Keratinocyte (primary cell): ENCODE data around the gene TSTD2. TPM values are rescaled to one million over a fixed set of nuclear protein-coding genes. Genes with fewer than 3 reads are reported as not detected.

ENCODE experiments used
- DNase-seq: peaks from one replicate; pipeline ENCODE4 v3.0.0-alpha.2; 2011; ENCODE audit warnings: low read depth, missing footprints, low spot score
- FAIRE-seq: peaks from 2 replicates; lab custom pipeline; 2011; peaks lifted over from hg19 to GRCh38; lab: Jason Lieb, UNC
- H2AFZ ChIP-seq: 2 replicates; pipeline ENCODE4 v1.6.0; 2012; ENCODE audit warnings: low read length, control low read depth, inconsistent platforms; ENCODE audit not compliant: control insufficient read depth
- H3K27ac ChIP-seq: 2 replicates; pipeline ENCODE4 v1.5.1; 2011; ENCODE audit warnings: low read length; ENCODE audit not compliant: control insufficient read depth, insufficient read depth
- H3K27me3 ChIP-seq: 3 replicates; pipeline ENCODE4 v1.6.0; 2011; ENCODE audit warnings: low read length; ENCODE audit not compliant: control insufficient read depth, insufficient read depth; ENCODE audit errors: extremely low read depth
- H3K36me3 ChIP-seq, 2 experiments: 2 replicates in 1 of 2; 3 replicates in 1 of 2; pipeline ENCODE4 v1.5.1; 2011; ENCODE audit warnings: low read length in 2 of 2, mild to moderate bottlenecking in 1 of 2; ENCODE audit not compliant: control insufficient read depth in 2 of 2, insufficient read depth in 2 of 2; ENCODE audit errors: extremely low read depth in 1 of 2
- H3K4me1 ChIP-seq: 3 replicates; pipeline ENCODE4 v1.5.1; 2011; ENCODE audit warnings: low read length; ENCODE audit not compliant: control insufficient read depth, insufficient read depth; ENCODE audit errors: extremely low read depth
- H3K4me2 ChIP-seq: 3 replicates; pipeline ENCODE4 v1.6.0; 2011; ENCODE audit warnings: low read depth, low read length; ENCODE audit not compliant: control insufficient read depth, insufficient read depth; ENCODE audit errors: extremely low read depth
- H3K4me3 ChIP-seq, 3 experiments: fragments of 200-600 bp in 1 of 3; sonication (generic) in 1 of 3; 2 replicates in 2 of 3; 3 replicates in 1 of 3; pipeline ENCODE4 v1.5.1; 2011 to 2016; ENCODE audit warnings: low read length in 3 of 3, mild to moderate bottlenecking in 3 of 3, control low read depth in 2 of 3, inconsistent platforms in 1 of 3, low read depth in 1 of 3, mixed read lengths in 1 of 3, mixed run types in 1 of 3, moderate library complexity in 1 of 3; ENCODE audit not compliant: control insufficient read depth in 2 of 3, insufficient read depth in 2 of 3; ENCODE audit errors: extremely low read depth in 1 of 3
- H3K79me2 ChIP-seq: 2 replicates; pipeline ENCODE4 v1.6.0; 2012; ENCODE audit warnings: low read length; ENCODE audit not compliant: control insufficient read depth, insufficient read depth
- H3K9ac ChIP-seq: 3 replicates; pipeline ENCODE4 v1.6.0; 2011; ENCODE audit warnings: low read length; ENCODE audit not compliant: control insufficient read depth, insufficient read depth; ENCODE audit errors: extremely low read depth
- H3K9me1 ChIP-seq: 3 replicates; pipeline ENCODE4 v1.6.0; 2011; ENCODE audit warnings: low read length; ENCODE audit not compliant: control insufficient read depth, insufficient read depth; ENCODE audit errors: extremely low read depth
- H3K9me3 ChIP-seq: 2 replicates; pipeline ENCODE4 v1.5.1; 2012; ENCODE audit warnings: low read depth, low read length; ENCODE audit not compliant: control insufficient read depth
- H4K20me1 ChIP-seq: 3 replicates; pipeline ENCODE4 v1.6.0; 2011; ENCODE audit warnings: low read length; ENCODE audit not compliant: control insufficient read depth, insufficient read depth; ENCODE audit errors: extremely low read depth
- CTCF ChIP-seq, 3 experiments: IDR thresholded peaks in 1 of 3; conservative IDR thresholded peaks in 1 of 3; optimal IDR thresholded peaks in 1 of 3; 2 replicates in 2 of 3; 3 replicates in 1 of 3; pipeline versions ENCODE3 to v1.5.1; 2011; ENCODE audit warnings: low read length in 3 of 3, mild to moderate bottlenecking in 3 of 3, moderate library complexity in 2 of 3, control low read depth in 1 of 3, inconsistent platforms in 1 of 3; ENCODE audit not compliant: insufficient read depth in 2 of 3; ENCODE audit errors: extremely low read depth in 1 of 3
- EZH2 ChIP-seq: IDR thresholded peaks from one replicate; pipeline ENCODE4 v1.6.1; 2012; ENCODE audit warnings: inconsistent platforms, mild to moderate bottlenecking, low read length, moderate library complexity
- dilution Hi-C: fragments of 300-500 bp; cut with MboI; formaldehyde crosslinking; loops from one replicate; pipeline ENCODE4 v1.7.0; 2020; ENCODE audit warnings: low sequenced_read_pairs; ENCODE audit not compliant: extremely low pct_ligation_motif_present
- polyA plus RNA-seq, 5 experiments: library from polyadenylated mRNA; depleted of rRNA in 3 of 5; stranded (reverse) in 3 of 5; stranded (forward) in 1 of 5; unstranded in 1 of 5; fragments of >200 nt; gene quantifications; 1 replicate in 1 of 5; 2 replicates in 3 of 5; 3 replicates in 1 of 5; pipeline versions ENCODE4 v1.2.1 to v1.2.3, GENCODE V29; 2011 to 2012; ENCODE audit warnings: missing spikeins in 2 of 5, low read depth in 1 of 5, low replicate concordance in 1 of 5

The TSTD2 gene
- polyA plus RNA-seq, 1 donor (not counting 4 experiments of a cell fraction or from before 2014, with no cell fraction given), result 17.2 TPM

GRCh38 chr9:97675655-97676054, 42.5 kb upstream of the TSTD2 start:
- H3K79me2 ChIP-seq, result no peaks in the 10 kb centered on the region
- no peak overlapping the region for H2AFZ ChIP-seq
- H3K27ac ChIP-seq, result no peak overlapping the region
- peaks cover 19 to 38% of the 10 kb centered on the region in 2 experiments for H3K36me3 ChIP-seq
- no peak overlapping the region for H3K4me2 ChIP-seq
- TF ChIP-seq EZH2, result no peak
- TF ChIP-seq CTCF (optimal IDR thresholded peaks at IDR 0.05 in 1 of 3, IDR thresholded peaks at IDR 0.05 in 1 of 3, conservative IDR thresholded peaks at IDR 0.05 in 1 of 3; ENCODE audit: extremely low read depth in 1 of 3, insufficient read depth in 2 of 3, low read length in 3 of 3), result no peak
- H3K27me3 ChIP-seq, result no peaks in the 10 kb centered on the region
- H3K9ac ChIP-seq, result no peak overlapping the region
- dilution Hi-C loops, result no loop called here
- H3K9me1 ChIP-seq, result no peaks in the 10 kb centered on the region
- FAIRE-seq, result no peak
- H3K9me3 ChIP-seq, result no peaks in the 10 kb centered on the region
- peaks cover 2% of the 10 kb centered on the region for H4K20me1 ChIP-seq
- H3K4me1 ChIP-seq, result no peaks in the 10 kb centered on the region
- DNase-seq, result no peak
- H3K4me3 ChIP-seq, result no peak overlapping the region

- Histone ChIP-seq H2AFZ (no peak overlapping the region), H3K9me1 (no peaks in the 10 kb centered on the region), H3K4me1 (no peaks in the 10 kb centered on the region), H3K4me2 (no peak overlapping the region), H3K9me3 (no peaks in the 10 kb centered on the region), H3K4me3 (no peak overlapping the region), H3K36me3 (peaks cover 21 to 41% of the 10 kb centered on the region in 2 experiments), H3K27ac (no peak overlapping the region), H3K27me3 (no peaks in the 10 kb centered on the region), H3K79me2 (no peaks in the 10 kb centered on the region), H3K9ac (no peak overlapping the region), H4K20me1 (peaks cover 2% of the 10 kb centered on the region)
- dilution Hi-C loops, result no loop called here
- FAIRE-seq (no peak), DNase-seq (no peak)
- TF ChIP-seq CTCF (optimal IDR thresholded peaks at IDR 0.05 in 1 of 3, IDR thresholded peaks at IDR 0.05 in 1 of 3, conservative IDR thresholded peaks at IDR 0.05 in 1 of 3; ENCODE audit: extremely low read depth in 1 of 3, insufficient read depth in 2 of 3, low read length in 3 of 3), result no peak
- no peak for TF ChIP-seq EZH2
Observed at GRCh38 chr9:97673922-97674321, 40.8 kb upstream of the TSTD2 start.
